IPS-18a (cell line): ENCODE results near the gene PADI6.

Source experiments
- H3K27ac ChIP-seq: one replicate; pipeline ENCODE4 v1.5.1; 2013; ENCODE audit warnings: low read length
- H3K27me3 ChIP-seq: one replicate; pipeline ENCODE4 v1.6.1; 2013; ENCODE audit warnings: mild to moderate bottlenecking, low read length; ENCODE audit not compliant: control insufficient read depth, insufficient read depth
- H3K36me3 ChIP-seq: one replicate; pipeline ENCODE4 v1.6.1; 2013; ENCODE audit warnings: low read depth, low read length; ENCODE audit not compliant: control insufficient read depth
- H3K4me1 ChIP-seq: one replicate; pipeline ENCODE4 v1.6.1; 2013; ENCODE audit warnings: low read depth, low read length; ENCODE audit not compliant: control insufficient read depth
- H3K4me3 ChIP-seq: one replicate; pipeline ENCODE4 v1.5.1; 2013; ENCODE audit warnings: low read length
- H3K9ac ChIP-seq: one replicate; pipeline ENCODE4 v1.6.1; 2013; ENCODE audit warnings: mild to moderate bottlenecking, low read length, moderate library complexity
- H3K9me3 ChIP-seq: one replicate; pipeline ENCODE4 v1.6.1; 2013; ENCODE audit warnings: low read depth, low read length; ENCODE audit not compliant: control insufficient read depth

PADI6 gene

DNA sequence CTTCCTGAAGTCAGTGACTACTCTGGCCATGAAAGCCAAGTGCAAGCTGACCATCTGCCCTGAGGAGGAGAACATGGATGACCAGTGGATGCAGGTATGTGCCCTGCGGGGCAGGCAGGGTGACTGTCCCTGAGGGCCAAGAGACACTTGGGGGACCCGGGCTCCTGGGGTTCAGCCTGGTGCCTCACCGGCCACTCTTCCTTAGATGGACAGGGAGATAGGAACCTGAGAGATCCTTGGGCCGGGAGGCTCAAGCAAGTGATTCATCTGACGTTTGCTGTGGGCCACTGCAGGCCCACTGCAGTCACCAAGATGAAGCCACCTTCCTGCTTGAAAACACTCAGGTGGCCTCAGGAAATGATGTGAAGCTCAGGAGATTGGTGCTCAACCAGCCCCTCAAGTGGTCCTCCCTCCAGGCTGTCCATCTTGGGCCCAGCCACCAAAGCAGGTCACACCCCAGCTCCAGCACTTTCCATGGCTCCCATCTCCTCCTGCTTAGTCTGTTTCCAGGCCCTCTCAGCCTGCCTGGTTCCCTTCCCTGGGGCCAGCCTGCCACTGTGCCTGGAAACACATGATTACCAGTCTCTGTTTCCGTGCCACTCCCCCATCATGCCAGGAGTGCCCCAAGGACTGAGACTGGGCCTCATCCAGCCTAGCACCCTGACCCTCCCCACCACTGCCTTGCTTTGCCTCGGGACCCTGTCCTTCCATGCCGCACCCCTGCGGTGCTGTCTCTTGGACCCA, 25.8 kb upstream of the PADI6 start:
- H3K27ac ChIP-seq = no peak overlapping the region
- no peak overlapping the region for H3K9ac ChIP-seq
- no peaks in the 10 kb centered on the region for H3K9me3 ChIP-seq
- no peaks in the 10 kb centered on the region for H3K36me3 ChIP-seq
- no peaks in the 10 kb centered on the region for H3K27me3 ChIP-seq
- no peaks in the 10 kb centered on the region for H3K4me1 ChIP-seq
- H3K4me3 ChIP-seq = no peak overlapping the region

DNA sequence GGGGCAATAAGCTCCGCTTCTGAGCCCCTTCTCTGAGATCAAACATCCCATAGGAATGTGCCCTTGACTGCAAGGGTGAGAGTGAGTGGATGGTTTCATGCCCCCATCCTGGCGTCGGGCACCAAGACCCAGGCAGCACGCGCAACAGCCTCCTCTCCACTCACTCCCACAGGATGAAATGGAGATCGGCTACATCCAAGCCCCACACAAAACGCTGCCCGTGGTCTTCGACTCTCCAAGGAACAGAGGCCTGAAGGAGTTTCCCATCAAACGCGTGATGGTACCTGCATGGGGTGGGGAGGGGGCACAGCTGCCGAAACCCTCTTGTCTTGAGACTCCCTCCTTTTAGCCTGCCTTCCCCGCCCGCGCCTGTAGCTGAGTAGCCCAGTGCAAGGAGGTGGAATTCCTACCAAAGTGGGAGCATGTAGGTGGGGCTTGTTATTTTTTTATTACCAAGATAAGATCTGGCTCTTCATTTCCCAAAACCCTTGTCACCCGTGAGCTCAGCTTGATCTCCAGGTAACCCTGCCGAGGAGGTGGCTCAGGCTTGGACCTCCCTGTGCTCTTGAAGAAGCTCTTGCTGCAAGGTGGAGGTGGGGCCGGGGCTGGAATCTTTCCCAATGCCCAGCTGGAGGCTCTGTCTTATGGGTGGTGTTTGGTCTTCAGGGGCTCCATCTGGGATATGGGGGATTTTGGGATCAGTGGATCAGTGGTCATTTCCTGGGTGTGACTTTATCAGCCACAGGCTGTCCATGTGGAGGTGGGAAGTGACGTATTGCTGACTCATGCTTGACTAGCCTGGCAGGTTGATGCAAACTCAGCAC, 24.0 kb upstream of the PADI6 start:
- Histone ChIP-seq H3K27me3 (no peaks in the 10 kb centered on the region), H3K9ac (no peak overlapping the region), H3K9me3 (no peaks in the 10 kb centered on the region), H3K4me3 (no peak overlapping the region), H3K27ac (no peak overlapping the region), H3K36me3 (no peaks in the 10 kb centered on the region), H3K4me1 (no peaks in the 10 kb centered on the region)

DNA sequence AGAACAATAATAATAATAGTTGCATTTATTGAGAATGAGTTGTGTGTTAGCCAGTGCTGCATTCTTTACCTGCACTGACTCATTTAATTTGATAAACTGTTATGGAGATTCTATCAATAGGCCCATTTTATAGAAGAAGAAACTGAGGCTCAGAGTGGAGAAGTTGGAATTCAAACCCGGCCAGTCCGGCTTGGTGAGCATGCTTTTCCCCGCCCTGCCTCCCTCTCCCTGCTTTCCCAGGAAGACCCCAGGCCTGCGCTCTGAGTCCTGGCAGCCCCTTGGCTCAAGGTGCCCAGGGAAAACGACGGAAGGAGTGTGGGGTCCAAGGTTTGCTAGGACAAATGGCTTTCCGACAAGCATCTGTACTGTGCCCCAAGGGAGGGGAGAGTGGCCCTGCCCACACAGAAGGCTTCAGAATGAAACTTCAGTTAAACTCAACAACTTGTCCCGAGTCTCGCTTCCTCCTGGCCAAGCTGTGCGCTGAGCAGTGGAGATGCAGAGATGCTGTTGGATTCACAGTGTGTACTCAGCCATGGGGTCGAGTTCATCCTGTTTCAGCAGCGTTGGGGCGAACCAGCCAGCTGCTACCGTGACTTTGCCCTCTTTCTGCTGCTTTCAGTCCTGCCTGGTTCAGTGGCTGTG, 23.3 kb upstream of the PADI6 start:
- Histone ChIP-seq H3K36me3 (no peaks in the 10 kb centered on the region), H3K27me3 (no peaks in the 10 kb centered on the region), H3K4me3 (no peak overlapping the region), H3K4me1 (no peaks in the 10 kb centered on the region), H3K9me3 (no peaks in the 10 kb centered on the region), H3K27ac (no peak overlapping the region), H3K9ac (no peak overlapping the region)

DNA sequence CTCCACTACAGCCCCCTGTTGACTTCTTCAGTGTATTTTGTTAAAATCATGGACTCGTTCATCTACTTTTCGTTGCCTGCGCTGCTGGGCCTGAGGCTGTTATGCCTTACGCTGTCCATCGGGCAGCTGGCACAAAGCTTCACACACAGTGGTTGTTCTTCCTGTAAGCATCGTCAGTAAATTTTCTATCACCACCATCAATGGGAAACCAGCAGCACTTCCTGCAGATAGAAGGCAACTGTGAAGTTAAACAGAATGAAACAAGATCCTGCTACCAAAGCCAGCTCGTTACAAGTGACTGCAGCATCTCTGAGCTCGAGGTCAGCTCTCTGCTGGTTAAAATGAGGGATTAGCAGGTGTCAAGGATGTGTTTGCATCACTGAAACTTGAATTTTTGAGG, 21.9 kb upstream of the PADI6 start:
- Histone ChIP-seq H3K36me3 (no peaks in the 10 kb centered on the region), H3K4me1 (no peaks in the 10 kb centered on the region), H3K9ac (no peak overlapping the region), H3K4me3 (no peak overlapping the region), H3K27me3 (no peaks in the 10 kb centered on the region), H3K9me3 (no peaks in the 10 kb centered on the region), H3K27ac (no peak overlapping the region)

DNA sequence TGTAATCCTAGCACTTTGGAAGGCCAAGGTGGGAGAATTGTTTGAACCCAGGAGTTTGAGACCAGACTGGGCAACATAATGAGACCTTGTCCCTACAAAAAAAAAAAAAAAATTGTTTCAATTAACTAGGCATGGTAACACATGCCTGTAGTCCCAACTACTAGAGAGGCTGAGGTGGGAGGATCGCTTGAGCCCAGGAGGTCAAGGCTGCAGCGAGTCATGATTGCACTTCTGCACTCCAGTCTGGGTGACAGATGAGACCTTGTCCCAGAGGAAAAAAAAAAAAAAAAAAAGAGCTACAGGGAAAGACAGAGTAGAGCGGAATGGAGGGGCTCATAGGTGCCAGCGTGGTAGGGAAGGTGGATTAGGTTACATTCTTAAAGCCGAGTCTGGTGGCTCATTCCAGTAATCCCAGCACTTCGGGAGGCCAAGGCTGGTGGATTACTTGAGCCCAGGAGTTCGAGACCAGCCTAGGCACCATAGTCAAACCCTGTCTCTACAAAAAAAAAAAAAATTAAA, 21.0 kb upstream of the PADI6 start:
- Histone ChIP-seq H3K9me3 (no peaks in the 10 kb centered on the region), H3K4me3 (no peak overlapping the region), H3K27ac (no peak overlapping the region), H3K27me3 (no peaks in the 10 kb centered on the region), H3K36me3 (no peaks in the 10 kb centered on the region), H3K4me1 (no peaks in the 10 kb centered on the region), H3K9ac (no peak overlapping the region)

DNA sequence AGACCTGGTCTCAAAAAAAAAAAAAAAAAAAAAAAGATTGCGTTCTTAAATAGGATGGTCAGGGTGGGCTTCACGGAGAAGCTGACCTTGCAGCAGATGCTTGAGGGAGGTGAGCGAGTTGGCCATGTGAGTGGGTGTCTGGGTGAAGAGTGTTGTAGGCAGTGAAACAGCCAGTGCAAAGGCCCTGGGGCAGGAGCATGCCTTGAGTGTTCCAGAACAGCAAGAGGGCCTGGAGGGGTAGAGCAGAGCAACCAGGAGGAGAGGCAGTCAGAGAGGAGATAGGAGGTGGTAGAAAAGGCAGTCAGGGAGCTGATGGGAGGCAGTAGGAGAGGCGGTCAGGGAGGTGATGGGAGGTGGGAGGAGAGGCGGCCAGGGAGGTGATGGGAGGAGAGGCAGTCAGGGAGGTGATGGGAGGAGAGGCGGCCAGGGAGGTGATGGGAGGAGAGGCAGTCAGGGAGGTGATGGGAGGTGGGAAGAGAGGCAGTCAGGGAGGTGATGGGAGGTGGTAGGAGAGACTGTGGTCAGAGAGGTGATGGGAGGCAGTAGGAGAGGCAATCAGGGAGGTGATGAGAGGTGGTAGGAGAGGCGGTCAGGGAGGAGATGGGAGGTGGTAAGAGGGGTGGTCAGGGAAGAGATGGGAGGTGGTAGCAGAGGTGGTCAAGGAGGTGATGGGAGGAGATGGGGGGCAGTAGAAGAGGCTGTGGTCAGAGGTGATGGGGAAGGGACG, 20.2 kb upstream of the PADI6 start:
- no peak overlapping the region for H3K9ac ChIP-seq
- no peak overlapping the region for H3K4me3 ChIP-seq
- no peaks in the 10 kb centered on the region for H3K9me3 ChIP-seq
- H3K27ac ChIP-seq = no peak overlapping the region
- no peaks in the 10 kb centered on the region for H3K36me3 ChIP-seq
- no peaks in the 10 kb centered on the region for H3K4me1 ChIP-seq
- H3K27me3 ChIP-seq = no peaks in the 10 kb centered on the region

DNA sequence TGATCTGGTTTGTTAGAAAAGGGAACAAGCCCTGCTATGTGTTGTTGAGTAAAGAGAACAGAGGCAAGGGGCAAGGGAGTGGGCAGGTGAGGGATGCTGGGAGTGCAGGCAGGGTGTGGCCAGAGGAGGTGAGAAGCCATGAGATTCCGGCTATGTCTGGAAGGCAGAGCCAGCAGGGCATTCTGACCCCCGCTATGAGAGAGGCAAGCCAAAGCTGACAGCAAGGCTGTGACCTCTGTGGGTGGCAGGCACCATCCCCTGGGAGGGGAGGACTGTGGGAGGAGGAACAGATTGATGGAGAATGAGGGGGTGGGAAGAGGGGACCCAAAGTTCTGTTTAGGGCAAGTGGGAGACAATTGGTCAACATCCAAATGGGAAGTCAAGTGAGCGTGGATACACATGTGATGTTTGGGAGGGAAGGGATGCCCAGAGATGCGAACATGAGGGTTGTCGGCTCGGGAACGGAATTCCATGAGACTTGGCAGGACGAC, 19.5 kb upstream of the PADI6 start:
- no peak overlapping the region for H3K27ac ChIP-seq
- no peaks in the 10 kb centered on the region for H3K27me3 ChIP-seq
- H3K9me3 ChIP-seq = no peaks in the 10 kb centered on the region
- H3K36me3 ChIP-seq = no peaks in the 10 kb centered on the region
- H3K4me1 ChIP-seq = no peaks in the 10 kb centered on the region
- no peak overlapping the region for H3K4me3 ChIP-seq
- no peak overlapping the region for H3K9ac ChIP-seq

DNA sequence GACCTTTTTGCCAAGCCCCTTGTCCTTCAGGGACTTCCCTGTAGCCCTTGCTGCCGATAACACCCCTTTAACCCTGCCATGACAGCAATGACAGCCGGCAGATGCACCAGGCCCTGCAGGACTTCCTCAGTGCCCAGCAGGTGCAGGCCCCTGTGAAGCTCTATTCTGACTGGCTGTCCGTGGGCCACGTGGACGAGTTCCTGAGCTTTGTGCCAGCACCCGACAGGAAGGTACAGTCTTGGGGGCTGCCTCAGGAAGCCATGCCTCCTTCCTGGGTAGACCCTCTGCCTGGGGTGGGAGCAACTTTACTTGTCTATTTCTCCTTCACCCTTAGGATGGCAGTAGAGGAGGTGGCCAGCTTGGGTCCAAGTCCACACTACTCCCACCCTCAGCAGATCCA, 16.1 kb upstream of the PADI6 start:
- no peak overlapping the region for H3K9ac ChIP-seq
- H3K4me3 ChIP-seq = no peak overlapping the region
- no peak overlapping the region for H3K27ac ChIP-seq
- no peaks in the 10 kb centered on the region for H3K4me1 ChIP-seq
- H3K27me3 ChIP-seq = no peaks in the 10 kb centered on the region
- H3K36me3 ChIP-seq = no peaks in the 10 kb centered on the region
- H3K9me3 ChIP-seq = no peaks in the 10 kb centered on the region

DNA sequence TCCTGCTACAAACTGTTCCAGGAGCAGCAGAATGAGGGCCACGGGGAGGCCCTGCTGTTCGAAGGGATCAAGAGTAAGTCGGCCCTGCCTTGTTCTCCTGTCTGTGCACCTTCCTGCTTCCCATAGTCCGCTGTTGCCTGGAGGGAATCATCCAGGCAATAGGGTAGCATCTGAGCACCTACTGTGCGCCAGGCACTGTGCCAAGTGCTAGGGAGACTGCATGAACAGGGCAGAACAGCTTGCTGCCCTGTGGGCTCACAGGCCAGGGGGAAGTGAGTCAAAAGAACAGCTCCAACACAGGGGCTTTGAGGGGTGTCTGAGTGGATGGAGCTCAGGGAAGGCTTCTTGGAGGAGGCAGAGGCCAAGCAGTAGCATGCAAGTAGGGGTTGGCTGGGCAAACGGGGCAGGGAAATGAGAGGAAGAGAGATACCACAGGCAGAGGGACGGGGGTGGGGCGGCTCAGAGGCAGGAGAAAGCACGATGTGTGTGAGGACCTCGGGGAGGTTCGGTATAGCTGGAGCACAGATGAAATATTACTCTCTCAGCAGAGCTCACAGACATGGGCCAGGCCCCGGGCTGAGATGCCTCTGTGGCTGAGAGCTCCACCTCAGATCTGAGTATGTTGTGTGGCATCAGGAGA, 15.5 kb upstream of the PADI6 start:
- Histone ChIP-seq H3K9me3 (no peaks in the 10 kb centered on the region), H3K27me3 (no peaks in the 10 kb centered on the region), H3K27ac (no peak overlapping the region), H3K4me3 (no peak overlapping the region), H3K36me3 (no peaks in the 10 kb centered on the region), H3K4me1 (no peaks in the 10 kb centered on the region), H3K9ac (no peak overlapping the region)

DNA sequence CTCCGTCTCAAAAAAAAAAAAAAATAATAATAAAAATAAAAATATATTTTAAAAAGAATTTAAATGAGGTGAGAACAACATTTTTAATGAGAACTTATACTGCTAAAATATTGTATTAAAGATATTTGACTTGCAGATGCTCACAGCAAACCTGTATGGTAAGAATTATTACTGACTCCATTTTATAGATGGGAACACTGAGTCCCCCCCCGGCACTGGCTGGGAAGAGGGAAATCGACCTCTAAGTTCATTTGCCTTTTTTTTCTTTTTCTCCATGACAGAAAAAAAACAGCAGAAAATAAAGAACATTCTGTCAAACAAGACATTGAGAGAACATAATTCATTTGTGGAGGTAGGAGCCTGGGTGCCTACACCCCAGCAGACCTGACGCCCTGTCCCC, 13.4 kb upstream of the PADI6 start:
- H3K27ac ChIP-seq = no peak overlapping the region
- H3K9ac ChIP-seq = no peak overlapping the region
- no peaks in the 10 kb centered on the region for H3K4me1 ChIP-seq
- H3K36me3 ChIP-seq = no peaks in the 10 kb centered on the region
- no peaks in the 10 kb centered on the region for H3K27me3 ChIP-seq
- no peak overlapping the region for H3K4me3 ChIP-seq
- no peaks in the 10 kb centered on the region for H3K9me3 ChIP-seq

DNA sequence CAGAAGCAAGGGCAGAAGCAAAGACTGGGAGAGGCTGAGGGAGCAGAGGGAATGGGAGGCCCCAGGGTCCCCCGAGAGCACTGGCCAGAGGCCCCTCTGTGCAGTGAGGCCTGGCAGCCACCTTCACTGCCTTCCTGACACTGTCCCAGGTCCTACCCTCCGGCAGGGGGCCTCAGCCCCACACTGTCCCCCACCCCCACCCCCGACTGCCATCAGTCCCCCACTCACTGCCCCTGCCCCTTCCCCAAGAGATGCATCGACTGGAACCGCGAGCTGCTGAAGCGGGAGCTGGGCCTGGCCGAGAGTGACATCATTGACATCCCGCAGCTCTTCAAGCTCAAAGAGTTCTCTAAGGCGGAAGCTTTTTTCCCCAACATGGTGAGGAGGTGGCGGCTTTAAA, 13.0 kb upstream of the PADI6 start:
- Histone ChIP-seq H3K4me3 (no peak overlapping the region), H3K4me1 (no peaks in the 10 kb centered on the region), H3K36me3 (no peaks in the 10 kb centered on the region), H3K9ac (no peak overlapping the region), H3K9me3 (no peaks in the 10 kb centered on the region), H3K27me3 (no peaks in the 10 kb centered on the region), H3K27ac (no peak overlapping the region)
